Amygdala (tissue), 56 donors: ENCODE data around the gene DRD4.

Source experiments
- DNase-seq, 56 donors: peaks; one replicate each; lab custom pipeline; 2025; lab: John Stamatoyannopoulos, UW

DRD4 gene

DNA sequence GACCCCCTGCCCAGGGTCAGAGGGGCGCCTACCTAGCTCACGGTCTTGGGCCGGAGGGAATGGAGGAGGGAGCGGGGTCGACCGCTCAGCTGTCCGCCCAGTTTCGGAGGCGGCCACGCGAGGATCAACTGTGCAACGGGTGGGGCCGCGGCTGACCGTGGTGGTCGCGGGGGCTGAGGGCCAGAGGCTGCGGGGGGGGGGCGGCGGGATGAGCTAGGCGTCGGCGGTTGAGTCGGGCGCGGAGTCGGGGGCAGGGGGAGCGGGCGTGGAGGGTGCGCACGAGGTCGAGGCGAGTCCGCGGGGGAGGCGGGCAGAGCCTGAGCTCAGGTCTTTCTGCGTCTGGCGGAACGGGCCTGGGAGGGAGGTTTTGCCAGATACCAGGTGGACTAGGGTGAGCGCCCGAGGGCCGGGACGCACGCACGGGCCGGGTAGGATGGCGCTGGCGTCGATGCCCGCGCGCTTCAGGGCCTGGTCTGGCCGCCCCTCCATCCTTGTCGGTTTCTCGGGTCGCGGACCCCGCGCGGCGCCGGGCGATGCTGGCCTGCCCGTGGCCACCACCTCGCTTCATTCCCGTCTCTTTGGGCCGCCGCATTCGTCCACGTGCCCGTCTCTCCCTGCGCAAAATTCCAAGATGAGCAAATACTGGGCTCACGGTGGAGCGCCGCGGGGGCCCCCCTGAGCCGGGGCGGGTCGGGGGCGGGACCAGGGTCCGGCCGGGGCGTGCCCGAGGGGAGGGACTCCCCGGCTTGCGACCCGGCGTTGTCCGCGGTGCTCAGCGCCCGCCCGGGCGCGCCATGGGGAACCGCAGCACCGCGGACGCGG is at the start of gene DRD4:
DRD4 (plus strand) TSS at position 759 of the 822 bp plus-strand sequence; CDS start at position 795, 36 bp downstream.
- peak in 2 of 56 donors; percentile 30 to 34 for DNase-seq

DNA sequence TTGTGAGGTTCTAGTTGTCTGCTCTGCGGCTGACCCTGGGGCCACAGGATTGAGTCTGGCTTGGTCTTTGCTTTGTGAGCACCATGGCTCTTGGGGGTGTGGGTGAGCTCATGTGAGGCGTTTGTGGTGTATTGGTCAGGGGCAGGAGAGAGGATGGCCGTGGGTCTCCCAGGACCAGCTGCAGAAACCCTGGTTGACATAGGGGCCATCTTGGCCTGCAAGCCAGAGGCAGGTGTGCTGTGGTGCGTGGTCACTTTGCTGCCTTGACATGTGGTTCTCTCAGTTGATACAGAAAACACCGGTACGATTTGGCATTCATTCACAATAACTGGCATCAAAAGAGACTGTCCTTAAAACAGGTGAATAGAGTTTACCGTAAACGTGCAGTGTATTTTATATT is 49.5 kb upstream of the DRD4 start:
- DNase-seq = no peak

DNA sequence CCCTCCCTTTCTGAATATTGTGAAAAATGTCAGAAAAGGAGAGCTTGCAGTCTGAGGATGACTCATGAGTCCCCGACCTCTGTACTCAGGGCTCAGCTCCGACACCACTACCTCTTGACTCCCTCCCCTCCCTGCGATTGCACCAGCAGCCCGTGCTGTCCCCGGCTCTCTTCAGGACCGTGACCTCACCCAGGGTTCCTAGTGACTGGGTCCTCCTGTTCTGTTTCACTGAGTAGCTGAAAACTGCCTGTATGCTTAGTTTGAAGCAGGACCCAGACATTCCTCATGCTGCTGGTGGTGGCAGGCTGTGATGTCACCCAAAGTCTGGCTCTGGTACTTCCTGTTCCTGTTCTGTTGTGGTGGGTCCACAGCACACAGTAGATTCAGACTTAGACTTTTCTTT is 49.1 kb upstream of the DRD4 start:
- DNase-seq = no peak

DNA sequence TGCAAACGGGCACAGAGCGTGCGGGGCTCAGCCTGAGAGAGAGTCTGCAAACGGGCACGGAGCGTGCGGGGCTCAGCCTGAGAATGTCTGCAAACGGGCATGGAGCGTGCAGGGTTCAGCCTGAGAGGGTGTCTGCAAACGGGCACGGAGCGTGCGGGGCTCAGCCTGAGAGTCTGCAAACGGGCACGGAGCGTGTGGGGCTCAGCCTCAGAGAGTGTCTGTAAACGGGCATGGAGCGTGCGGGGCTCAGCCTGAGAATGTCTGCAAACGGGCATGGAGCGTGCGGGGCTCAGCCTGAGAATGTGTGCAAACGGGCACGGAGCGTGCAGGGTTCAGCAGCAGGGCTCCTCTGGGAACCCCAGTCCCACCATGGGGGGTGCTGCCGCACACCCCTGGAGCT is 47.3 kb upstream of the DRD4 start:
- DNase-seq = no peak

DNA sequence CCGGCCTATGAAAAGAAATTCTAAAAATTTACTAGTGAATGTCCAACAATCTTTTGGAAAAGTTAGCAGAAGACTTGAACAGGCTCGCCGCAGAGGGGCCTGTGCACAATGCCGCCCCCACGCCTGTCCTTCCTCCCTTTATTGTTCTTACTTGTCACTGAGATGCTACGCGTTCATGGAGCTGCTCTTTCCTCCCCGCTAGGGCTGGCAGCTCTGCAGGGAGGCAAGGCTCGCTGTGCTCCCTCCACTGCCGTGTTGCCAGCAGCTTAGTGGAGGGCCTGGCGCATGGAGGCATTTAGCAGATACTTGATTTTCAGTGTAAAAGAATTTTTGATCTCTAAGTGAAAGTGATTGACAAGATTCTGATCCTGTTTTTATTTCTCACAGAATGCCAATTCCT is 46.1 kb upstream of the DRD4 start:
- DNase-seq = no peak

DNA sequence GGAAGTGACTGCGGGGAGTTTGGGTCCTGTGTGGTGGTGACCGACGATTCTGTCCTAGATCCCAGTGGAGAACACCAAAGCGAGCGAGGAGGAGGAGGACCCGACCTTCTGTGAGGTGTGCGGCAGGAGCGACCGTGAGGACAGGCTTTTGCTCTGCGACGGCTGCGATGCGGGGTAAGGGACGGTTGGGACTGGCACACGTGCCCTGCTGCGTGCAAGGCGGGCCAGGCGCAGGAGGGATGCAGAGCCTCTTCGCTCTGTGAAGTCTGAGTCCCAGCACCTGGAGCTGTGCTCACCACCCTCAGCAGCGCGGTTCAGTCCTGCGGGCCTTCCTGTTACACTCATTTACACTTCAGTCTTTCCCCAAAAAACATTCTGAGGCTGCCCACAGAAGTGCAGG is 44.6 kb upstream of the DRD4 start:
- no peak for DNase-seq

DNA sequence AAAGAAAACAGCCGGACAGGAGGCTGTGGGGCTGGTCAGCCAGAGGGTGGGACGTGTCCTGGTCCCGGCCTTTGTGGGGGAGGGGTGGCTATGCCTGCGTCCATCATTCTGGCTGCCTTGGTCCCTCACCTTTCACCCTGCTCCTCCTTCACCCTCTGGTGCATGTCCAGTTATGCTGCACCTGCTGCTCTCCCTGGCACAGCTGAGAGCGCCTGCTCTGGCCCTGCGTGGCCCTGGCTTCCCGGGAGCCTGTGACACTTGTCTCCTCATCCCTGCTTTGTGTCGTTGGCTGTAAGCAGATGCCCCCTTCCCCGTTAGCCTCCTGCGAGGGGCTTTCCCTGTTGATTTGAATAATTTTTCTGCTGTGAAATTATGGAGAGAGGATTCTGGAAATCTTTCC is 44.2 kb upstream of the DRD4 start:
- DNase-seq = no peak

DNA sequence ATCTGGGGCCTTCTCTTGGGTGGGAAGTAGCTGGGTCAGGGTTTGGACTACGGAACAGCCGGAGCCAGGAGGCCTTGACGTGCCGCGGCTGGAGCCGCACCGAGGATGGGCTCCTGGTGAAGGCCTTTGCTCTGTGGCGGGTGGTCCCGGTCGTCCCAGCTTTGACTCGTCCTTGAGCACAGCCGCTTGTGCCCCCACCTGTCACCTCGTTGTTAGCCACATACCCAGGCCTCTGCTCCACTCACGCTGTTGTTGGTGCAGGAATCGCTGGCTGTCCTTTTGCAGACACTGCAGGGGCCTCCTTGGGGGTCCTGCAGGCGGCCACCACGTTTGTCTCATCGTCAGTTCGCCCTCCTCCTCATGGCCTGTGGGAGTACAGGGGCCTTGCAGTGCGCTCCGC is 43.7 kb upstream of the DRD4 start:
- DNase-seq = no peak

DNA sequence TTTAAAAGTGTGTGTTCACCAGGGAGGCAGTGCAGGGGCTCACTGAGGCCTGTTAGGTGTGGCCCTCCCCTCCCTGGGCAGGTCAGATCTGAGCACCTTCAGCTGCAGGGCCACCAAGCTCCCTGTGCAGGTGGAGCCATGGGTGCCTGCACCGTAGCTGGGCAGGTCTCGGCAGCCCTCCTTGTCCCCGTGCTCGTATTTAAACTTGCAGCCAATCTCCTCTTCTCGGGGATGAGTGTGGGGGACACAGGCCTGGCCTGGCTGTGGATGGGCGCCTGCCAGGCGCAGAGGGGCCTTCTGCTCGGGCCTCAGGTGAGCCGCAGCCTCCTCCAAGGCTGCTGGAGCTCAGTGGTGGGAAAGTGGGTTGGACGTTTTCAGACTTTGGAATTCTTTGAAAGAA is 41.7 kb upstream of the DRD4 start:
- no peak for DNase-seq

DNA sequence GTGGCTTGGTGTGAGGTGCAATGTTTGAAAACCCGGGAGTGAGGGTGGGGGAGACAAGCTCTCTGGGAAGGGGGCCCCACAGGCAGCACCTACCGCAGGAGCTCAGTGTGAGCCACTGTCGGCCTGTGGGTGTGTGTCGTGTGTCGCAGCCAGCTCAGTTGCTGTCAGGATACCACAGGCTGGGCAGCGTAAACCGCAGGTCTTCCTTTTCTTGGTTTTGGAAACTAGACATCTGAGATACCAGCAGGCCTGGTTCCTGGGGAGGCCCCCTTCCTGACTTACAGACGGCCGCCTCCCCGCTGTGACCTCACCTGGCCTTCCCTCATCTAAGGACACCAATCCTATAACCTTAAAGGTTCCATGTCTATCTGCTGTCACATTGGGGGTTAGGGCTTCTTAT is 40.7 kb upstream of the DRD4 start:
- no peak for DNase-seq

DNA sequence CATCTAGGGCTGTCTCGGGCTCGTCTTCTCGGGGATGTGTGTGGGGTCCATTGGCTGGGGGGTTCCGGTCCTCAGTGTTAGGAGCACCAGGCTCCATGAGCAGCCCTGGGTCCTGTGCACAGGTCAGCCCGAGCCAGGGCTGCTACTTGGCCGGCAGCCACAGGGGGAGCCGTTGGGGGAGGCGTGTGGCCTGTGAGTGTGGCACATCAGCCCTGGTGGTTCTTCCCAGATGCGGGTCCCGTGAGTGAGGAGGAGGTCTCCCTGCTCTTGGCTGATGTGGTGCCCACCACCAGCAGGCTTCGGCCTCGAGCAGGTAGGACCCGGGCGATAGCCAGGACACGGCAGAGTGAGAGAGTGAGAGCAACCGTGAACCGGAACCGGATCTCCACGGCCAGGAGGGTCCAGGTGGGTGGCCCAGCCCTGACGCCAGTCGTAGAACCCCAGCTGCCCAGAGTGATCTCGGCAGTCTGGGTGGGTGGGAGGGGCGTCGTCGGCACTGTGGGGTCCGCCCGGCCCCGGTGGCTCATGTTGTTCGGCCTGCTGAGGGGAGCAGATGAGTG is 39.8 kb upstream of the DRD4 start:
- no peak for DNase-seq

DNA sequence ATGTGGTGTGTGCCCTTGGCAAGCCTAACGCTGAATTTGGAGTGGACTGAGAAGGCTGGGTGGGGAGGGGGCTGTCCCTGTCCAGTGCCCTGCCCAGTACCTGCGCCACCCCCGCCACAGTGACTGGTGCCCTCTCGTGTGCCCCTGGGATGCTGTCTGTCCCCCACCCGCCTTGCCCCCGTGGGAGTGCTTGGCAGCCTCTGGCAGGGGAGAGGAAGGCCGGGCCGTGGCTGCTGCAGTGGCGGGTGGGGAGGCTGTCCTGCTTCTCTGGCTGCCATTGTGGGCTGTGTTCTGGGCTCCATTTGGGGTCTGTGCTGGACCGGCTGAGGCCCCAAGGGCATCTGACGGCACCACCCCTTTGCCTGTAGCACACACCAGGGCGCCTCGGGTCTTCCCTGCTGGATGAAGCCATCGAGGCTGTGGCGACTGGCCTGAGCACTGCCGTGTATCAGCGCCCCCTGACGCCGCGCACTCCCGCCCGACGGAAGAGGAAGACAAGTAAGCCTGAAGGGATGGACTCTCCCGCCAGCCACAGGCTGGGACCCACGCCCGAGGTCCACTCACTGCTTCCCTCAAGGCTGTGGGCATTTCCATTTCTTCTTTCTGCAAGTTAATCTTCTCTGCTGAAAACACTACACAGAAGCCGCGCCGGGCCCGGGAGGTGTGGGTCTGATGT is 38.9 kb upstream of the DRD4 start:
- no peak for DNase-seq

DNA sequence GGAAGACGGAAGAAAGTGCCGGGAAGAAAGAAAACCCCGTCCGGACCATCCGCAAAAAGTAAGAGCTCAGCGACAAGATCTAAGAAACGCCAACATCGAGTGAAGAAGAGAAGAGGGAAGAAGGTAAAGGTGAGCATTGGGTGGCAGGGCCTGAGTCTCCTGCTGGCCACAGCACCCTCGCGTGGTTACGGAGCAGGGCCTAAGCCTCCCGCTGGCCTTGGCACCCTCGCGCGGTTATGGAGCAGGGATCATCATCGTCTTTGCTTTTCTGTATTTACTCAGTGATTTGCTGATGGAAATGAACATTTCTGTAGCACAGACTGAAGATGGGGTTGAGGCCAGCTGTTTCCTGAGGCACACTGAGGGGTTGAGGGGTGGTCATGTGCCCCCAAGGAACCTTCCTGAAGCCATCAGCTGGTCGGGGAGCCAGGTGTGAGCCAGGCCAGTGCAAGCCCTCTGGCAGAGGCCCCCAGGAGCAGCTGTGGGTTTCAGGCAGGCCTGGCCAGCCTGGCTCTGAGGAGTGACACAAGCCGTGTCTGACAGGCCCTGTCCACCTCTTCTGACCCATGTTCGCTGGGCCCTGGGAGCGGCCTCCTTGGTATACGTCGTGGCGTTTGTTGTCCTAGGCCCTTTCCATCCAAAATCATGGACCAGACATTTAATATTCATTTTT is 35.4 kb upstream of the DRD4 start:
- DNase-seq = no peak

DNA sequence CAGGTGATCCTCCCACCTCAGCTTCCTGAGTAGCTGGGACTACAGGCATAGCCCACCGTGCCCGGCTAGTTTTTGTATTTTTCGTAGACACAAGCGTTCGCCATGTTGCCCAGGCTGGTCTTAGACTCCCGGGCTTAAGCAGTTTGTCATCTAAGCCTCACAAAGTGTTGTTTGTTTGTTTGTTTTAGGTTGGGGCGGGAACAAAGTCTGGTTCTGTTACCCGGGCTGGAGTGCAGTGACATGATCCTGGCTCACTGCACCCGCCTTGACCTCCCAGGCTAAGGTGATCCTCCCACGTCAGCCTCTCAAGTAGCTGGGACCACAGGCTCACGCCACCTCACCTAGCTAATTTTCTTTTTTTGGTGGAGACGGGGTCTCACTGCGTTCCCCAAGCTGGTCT is 33.9 kb upstream of the DRD4 start:
- no peak for DNase-seq

DNA sequence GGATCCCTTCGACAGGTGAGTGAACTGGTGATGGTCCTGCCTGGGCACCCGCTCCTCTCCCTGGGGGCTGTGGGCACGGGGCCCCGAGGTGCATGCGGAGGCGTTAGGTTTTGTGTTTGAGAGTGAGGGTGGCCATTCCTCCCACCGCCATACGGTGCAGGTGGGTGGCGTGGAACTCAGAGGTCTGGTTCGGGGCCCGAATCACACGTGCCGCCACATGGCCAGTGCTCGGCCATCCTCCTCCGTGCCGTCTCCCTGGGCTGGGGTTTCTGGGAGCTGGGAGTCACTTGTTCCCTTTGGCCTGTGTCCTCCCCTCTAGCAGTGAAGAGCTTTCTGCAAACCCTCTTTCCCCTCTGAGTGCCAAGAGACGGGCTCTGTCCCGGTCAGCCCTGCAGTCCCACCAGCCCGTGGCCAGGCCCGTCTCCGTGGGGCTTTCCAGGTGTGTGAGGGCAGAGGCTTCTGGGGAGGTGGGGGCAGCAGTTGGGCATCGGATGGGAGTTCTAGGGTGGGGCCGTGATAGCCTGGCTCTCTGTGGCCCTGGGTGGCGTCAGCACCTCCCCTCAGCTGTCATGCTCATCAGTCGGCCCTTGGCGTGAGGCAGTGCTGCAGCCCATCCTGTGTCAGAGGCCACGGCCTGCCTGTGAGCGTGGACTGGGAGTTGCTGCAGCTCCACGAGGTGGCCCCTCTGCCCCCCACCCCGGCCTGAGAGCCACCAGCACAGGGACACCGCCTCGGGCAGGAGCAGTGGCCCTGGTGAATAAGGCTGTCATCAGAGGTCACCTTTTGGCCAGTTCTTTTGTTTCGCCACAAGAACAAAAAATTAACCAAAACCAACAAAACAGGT is 31.6 kb upstream of the DRD4 start:
- no peak for DNase-seq

DNA sequence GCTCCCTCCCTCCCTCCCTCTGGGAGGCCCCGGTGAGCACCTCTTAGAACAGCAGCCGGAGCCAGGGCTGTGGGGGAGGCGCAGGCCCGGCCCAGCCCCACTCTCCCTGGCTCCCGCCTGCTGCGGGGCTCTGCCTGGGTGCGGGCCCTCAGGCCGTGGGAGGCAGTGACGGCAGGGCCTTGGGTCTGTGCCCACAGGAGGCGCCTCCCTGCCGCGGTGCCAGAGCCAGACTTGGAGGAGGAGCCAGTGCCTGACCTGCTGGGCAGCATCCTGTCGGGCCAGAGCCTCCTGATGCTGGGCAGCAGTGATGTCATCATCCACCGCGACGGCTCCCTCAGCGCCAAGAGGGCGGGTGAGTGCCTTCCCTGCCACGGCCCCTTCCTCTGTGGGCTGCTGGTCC is 30.8 kb upstream of the DRD4 start:
- DNase-seq = peak in 7 of 56 donors; percentile 11 to 47 (median 30)

DNA sequence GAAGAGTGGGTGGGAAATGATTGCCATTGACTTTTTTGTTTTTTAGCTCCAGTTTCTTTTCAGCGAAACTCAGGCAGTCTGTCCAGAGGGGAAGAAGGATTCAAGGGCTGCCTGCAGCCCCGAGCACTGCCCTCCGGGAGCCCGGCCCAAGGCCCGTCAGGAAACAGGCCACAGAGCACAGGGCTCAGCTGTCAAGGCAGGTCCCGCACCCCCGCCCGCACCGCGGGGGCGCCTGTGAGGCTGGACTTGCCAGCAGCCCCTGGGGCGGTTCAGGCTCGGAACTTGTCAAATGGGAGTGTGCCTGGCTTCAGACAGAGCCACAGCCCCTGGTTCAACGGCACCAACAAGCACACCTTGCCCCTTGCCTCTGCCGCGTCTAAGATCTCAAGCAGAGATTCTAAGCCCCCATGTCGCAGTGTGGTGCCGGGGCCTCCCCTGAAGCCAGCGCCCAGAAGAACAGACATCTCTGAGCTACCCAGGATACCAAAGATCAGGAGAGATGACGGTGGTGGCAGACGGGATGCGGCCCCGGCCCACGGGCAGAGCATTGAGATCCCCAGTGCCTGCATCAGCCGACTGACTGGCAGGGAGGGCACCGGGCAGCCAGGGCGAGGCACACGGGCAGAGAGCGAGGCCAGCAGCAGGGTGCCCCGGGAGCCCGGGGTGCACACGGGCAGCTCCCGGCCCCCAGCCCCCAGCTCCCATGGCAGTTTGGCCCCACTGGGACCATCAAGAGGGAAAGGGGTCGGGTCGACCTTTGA is 29.9 kb upstream of the DRD4 start:
- DNase-seq = no peak

DNA sequence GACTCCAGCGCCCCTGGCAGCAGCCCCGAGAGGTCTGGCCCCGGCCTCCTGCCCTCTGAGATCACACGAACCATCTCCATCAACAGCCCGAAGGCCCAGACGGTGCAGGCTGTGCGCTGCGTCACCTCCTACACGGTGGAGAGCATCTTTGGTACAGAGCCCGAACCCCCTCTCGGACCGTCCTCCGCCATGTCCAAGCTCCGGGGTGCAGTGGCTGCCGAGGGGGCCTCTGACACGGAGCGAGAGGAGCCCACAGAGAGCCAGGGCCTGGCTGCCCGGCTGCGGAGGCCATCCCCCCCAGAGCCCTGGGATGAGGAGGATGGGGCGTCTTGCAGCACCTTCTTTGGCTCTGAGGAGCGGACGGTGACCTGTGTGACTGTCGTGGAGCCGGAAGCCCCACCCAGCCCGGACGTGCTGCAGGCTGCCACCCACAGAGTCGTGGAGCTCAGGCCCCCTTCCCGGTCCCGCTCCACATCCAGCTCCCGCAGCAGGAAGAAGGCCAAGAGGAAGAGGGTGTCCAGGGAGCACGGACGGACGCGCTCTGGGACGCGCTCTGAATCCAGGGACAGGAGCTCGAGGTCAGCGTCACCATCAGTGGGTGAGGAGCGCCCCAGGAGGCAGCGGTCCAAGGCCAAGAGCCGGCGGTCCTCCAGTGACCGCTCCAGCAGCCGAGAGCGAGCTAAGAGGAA is 29.0 kb upstream of the DRD4 start:
- no peak for DNase-seq

DNA sequence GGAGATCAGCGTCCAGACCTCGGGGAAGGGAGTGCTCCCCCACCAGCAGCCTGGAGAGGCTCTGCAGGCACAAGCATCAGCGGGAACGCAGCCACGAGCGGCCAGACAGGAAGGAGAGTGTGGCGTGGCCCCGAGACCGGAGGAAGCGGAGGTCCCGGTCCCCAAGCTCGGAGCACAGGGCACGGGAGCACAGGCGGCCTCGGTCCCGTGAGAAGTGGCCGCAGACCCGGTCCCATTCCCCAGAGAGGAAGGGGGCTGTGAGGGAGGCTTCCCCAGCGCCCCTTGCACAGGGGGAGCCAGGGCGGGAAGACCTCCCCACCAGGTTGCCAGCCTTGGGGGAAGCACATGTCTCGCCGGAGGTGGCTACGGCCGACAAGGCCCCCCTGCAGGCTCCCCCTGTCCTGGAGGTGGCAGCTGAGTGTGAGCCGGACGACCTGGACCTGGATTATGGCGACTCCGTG is 28.2 kb upstream of the DRD4 start:
- no peak for DNase-seq
